Stimulated activated CD8-positive, alpha-beta memory T cell treated with anti-CD3 and anti-CD28 coated beads, Interleukin-2, amount 100 ng/mL, for 48 hours (primary cell): ENCODE data around the gene TC2N.
"Not testable (repeated sequence)": the region's sequence is repeated elsewhere in the genome, so short reads cannot be mapped to it uniquely, and the experiment has no call there.

Source experiments
- DNase-seq, 2 donors: peaks; one replicate each; pipeline ENCODE4 v3.0.0-alpha.2; 2020; ENCODE audit warnings: low read depth in 2 of 2

The TC2N gene

DNA sequence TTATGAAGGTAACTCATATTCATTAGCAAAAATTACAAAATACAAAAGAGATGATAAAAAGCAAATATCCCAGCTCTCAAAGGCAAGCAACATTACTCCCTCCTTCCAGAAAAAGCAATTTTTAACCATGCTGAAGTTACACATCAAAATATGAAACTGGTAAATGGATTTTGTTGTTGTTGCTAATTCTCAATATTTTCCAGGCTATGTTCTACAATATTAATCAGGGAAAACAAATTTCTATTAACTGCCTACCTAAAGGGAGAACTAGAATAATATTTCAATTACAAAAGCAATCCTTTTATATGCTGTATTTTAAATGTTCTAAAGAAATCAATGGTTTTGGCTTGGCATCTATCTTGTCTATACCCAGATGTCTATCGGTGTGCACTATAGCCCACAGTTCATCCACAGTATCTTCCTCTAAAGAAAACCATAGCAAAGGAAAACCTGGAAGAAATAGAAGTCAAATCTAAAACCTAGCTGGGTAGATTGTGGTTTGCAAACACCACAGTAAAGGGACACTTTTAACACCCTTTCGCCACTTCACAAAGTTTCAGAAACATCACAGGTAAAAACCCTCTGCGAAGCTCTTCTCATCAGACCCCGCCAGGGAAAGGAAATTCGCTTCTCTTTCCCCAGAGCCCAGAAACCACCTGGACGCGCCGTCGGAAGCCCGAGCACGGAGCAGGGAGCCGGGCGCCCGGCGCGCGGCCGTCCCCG lies 32.0 kb downstream of the TC2N start:
- no peak for DNase-seq

DNA sequence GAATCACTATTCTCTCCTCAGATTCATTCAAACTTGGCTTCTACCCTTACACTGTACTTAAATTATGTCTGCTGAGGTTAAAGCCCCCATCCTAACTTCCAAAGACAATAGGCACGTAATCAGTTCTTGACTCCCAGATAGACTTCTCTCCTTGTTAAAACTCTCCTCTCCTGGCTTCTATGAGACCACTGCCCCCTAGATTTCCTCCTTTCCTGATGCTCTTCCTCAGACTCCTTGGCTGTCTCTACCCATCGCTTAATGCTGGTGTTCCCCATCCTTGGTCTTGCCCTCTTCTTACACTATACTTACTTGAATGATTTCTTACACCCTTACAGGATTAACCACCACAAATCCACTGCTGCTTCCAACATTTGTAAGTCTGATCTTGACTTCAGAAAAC lies 32.8 kb downstream of the TC2N start:
- no peak for DNase-seq

DNA sequence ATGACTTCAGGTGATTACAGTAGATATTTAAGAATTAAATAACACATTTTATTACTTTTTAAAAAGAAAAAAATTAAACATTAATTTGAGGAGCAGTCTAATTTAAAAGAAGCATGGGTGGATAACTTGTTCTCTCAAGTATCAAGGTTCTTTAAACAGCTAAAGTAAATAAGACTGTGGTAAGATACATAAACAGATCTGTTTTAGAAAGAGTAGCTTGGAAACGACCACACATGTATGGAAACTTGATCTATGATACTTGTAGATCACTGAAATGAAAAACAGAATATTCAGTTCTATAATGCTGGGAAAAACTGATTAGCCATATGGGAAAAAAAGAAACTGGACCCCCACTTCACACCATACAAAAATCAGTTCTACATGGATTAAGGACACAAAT lies 36.0 kb downstream of the TC2N start:
- no peak for DNase-seq

DNA sequence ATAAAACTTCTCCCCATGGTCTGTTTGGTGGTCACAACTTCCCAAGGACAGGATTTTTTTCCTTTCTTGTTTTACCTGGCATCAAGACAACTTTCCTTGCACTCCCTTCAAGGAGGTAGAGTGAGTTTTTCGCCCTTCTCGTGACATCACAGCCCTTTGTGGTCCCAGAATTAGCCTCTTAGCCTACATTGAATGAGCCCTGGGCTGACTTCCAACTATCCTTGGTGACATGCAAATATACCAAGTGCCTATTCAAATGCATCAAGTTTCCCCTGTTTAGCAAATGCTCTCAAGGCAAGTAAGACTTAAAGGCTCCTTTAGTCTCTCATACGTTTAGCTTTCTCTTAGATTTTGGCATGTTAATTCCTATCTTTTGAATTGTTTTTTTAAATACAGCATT lies 36.6 kb downstream of the TC2N start:
- no peak for DNase-seq

DNA sequence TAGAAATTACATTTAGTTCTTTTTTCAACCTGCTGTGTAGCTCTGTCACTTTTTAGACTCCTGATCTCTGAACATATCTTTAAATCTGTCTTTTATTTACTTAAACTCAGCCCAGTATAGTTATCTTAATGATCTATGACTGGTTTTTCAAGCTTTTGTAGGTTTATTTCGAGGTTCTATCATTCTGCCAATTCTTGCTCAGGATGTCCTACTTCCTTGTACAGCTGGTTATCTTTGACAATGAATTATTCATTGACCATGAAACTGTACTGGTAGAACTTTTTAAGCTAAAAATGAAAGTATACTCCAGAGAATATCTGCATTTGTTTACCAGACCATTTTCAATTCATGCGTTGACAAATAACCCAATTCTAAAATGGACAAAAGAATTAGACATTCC lies 37.8 kb downstream of the TC2N start:
- no peak for DNase-seq

DNA sequence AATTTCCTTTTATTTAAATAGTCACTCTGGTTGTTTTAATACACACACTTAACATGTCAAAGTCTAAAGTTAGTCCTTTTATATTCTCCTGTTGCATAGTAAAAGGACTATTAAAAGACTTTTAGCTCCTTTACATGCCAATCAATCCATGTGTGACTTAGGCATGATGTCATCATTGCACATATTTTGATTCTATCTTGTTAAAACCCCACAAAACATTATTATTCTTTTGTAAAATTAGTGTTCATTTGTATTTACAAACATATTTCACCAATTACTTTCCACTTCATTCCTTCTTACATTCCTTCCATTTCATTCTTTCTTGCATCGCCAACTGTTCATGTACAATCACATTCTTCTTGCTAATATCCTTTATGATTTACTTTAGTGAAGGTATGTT lies 39.6 kb downstream of the TC2N start:
- DNase-seq, result no peak

DNA sequence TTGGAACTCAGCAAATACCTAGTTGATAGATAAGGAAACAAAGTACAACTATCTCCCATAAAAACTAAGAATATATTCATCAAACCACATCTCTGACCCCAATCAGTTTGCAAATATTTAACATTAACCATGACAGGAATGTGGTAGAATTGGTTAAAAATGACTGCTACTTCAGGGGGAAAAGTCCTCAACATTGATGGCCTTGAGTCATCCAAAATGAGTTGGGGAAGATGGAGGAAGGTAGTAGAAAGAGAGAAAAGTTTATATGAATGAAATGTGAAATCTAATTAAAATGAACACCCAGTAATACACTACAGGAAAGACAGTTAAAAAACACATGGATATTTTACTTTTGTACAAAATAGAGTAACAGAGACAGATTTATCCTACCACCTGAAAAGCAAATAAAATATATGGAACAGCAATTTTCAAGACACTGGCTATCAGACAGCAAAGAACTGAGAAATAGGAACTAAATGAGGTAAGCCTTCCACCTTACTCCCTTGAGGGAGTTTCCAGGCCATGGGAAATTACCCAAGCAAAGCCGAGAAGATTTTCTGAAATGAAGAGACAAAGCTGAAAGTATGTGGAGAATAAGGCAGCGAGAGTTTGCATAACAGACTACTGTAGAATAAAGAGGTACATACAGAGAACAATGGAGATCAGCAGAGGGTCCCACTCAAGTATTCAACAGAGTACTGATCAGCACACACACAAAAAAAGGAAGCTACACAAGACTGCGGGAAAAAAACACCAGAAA lies 49.6 kb downstream of the TC2N start:
- DNase-seq, result no peak

DNA sequence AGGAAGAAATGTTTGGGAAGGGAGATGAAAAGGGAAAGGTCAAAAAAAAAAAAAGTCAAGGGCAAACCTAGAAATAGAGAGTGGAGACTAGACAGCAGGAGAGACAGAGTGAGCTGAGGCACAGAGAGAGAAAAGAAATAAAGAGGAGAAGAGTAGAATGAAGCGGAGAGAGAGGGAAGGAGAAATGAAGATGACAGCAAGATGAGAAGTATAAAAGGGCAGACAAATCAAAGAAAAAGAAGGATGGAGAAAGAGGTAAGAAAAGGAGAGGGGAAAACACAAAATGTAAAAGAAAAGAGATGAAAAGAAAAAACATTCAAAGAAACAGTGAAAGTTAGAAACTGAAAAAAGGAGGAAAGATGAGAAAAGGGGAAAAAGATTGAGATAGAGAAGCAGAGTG lies 53.0 kb downstream of the TC2N start:
- DNase-seq, result no peak

DNA sequence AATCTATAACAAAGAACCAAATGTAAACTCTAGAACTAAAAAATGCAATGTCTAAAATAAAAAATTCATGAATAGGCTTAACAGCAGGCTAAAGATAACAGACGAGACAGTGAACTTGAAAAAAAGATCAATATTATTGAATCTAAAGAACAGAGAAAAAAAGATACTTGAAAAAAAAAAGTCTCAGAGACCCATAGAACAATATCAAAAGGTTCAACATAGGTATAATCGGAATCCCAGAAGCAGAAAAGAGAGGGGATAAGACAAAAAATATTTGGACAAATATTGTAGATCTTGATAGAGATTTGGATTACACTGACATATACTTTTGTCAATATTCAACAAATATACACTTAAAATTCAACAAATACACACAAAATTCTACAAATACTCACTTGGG lies 56.6 kb downstream of the TC2N start:
- no peak for DNase-seq

DNA sequence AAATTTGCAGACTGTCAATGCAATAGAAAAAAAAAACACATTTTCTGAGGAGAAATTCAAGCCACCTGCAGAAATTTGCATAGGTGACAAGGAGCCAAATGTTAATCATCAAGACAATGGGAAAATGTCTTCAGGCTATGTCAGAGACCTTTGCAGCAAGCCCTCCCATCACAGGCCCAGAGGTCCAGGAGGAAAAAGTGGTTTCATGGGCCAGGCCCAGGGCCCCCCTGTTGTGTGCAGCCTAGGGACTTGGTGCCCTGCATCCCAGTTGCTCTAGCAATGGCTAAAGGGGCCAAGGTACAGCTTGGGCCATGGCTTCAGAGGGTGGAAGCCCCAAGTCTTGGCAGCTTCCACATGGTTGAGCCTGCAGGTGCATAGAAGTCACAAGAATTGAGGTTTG lies 60.6 kb downstream of the TC2N start:
- no peak for DNase-seq

DNA sequence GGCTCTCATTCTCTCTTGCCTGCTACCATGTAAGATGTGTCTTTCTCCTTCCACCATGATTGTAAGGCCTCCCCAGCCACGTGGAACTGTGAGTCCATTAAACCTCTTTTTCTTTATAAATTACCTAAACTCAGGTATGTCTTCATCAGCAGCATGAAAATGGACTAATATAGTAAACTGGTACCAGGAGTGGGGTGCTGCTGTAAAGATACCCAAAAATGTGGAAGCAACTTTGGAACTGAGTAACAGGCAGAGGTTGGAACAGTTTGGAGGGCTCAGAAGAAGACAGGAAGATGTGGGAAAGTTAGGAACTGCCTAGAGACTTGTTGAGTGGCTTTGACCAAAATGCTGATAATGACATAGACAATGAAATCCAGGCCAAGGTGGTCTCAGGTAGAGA lies 61.2 kb downstream of the TC2N start:
- DNase-seq, result not testable (repeated sequence)

DNA sequence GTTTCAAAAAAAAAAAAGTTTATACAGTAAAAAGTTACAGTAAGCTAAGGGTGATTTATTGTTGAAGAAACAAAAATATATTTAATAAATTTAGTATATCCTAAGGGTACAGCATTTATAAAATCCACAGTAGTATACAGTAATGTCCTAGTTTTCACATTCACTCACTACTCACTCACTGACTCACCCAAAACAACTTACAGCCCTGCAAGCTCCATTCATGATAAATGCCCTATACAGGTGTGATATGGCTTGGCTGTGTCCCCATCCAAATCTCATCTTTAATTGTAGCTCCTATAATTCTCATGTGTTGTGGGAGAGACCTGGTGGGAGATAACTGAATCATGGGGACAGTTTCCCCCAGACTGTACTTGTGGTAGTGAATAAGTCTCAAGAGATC lies 61.7 kb downstream of the TC2N start:
- DNase-seq, result no peak

DNA sequence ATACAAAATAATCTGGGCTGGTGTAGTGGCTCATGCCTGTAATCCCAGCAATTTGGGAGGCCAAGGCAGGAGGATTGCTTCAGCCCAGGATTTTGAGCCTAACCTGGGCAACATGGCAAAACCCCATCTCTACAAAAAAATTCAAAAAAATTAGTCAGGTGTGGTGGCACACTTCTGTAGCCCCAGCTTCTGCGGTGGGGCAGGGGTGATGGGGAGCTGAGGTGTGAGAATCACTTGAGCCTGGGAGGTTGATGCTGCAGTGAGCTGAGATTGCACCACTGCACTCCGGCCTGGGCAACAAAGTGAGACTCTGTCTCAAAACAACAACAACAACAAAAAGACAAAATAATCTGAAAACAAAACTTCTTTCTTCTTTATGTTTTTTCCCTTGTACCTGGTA lies 66.0 kb downstream of the TC2N start:
- DNase-seq, result no peak

DNA sequence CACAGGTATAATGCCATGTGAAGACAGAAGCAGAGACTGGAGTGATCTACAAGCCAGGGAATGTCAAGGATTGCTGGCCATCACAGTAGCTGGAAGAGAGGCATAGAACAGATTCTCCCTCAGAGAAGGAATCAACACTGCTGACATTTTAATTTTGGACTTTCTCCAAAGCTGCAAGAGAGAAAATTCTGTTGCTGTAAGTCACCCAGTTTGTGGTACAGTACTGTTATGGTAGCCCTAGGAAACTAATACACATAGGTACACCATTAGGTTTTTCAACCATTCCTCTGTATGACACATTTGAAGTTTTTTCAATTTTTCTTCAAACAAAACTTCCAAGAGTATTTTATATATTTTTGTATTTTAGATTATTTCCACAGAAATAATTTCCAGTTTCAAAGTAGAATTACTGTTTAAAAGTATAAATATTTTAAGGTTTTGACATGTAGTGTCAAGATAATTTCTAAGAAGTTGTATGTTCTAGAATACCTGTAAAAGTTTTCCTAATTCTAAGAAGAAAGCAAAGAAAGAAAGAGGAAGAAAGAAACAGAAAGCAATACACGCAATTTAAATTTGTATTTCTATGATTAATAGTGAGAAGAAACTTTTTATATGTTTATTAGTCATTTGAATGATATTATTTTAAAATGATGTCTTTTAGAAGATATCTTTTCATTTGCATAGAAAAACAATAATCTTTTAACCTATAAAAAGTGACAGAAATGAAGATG lies 70.6 kb downstream of the TC2N start:
- DNase-seq, result no peak

DNA sequence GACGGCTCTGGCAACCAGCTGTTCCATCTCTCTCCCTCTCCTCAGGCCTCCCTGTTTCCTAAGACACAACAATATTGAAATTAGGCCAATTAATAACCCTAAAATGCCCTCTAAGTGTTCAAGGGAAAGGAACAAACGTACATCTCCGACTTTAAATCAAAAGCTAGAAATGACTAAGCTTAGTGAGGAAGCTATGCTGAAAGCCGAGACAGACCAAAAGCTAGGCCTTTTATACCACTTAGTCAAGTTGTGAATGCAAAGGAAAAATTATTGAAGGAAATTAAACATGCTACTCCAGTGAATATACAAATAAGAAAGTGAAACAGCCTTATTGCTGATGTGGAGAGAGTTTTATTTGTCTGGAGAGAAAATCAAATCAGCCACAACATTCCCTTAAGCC lies 73.6 kb downstream of the TC2N start:
- no peak for DNase-seq

DNA sequence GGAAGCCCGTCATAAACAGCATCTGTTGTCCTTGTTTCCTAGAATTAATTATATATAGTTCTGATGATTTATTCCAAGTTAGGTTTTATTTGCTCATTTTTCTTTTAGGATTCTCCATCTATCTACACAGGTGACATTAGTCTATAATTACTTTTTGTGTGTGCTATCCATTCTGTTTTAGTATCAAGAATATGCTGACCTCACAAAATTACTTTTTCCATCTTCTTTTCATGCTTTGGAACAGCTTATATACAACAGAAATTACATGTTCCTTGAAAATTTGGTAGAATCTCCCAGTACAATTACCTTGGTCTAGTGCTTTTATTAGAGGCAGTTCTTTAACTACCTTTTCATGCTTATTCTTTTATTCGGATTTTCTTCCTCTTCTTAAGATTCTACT lies 81.1 kb downstream of the TC2N start:
- DNase-seq, result no peak

DNA sequence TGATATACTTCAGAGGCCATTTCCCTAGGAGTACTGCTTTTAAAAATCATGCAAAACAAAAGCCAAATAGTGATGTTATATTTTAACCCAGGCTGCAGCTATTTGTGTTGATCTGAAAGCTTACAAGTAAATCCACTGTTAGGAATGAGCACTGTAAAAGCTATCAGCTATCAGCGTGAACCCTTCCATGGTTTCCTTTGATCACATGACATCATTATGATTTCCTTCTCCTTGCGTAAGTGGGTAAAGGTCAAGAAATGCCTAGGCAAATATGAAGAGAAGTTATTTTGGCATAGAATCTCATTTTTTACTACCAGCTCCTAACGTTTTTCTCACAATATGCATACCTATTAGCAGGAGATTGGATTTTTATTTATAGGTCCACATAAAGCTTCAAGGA lies 86.9 kb downstream of the TC2N start:
- DNase-seq, result no peak

DNA sequence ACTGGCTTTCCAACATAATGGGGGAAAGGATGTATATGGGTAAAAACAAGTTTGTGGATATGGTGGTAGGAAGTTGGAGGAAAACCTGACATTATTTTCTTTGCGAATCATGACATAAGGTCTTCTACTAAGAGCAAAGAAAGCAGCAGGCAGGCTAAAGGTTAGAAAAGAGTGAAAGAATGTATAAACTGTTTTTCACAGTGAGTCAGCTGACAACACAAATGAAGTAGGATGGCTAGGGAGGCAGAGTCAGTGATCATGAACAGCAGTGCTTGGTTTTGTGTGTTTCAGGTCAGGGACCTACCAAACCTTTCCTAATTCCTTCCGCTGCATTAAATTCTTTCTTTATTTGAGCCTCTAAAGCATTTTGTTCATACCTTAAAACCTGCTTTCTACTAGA lies 89.1 kb downstream of the TC2N start:
- no peak for DNase-seq

DNA sequence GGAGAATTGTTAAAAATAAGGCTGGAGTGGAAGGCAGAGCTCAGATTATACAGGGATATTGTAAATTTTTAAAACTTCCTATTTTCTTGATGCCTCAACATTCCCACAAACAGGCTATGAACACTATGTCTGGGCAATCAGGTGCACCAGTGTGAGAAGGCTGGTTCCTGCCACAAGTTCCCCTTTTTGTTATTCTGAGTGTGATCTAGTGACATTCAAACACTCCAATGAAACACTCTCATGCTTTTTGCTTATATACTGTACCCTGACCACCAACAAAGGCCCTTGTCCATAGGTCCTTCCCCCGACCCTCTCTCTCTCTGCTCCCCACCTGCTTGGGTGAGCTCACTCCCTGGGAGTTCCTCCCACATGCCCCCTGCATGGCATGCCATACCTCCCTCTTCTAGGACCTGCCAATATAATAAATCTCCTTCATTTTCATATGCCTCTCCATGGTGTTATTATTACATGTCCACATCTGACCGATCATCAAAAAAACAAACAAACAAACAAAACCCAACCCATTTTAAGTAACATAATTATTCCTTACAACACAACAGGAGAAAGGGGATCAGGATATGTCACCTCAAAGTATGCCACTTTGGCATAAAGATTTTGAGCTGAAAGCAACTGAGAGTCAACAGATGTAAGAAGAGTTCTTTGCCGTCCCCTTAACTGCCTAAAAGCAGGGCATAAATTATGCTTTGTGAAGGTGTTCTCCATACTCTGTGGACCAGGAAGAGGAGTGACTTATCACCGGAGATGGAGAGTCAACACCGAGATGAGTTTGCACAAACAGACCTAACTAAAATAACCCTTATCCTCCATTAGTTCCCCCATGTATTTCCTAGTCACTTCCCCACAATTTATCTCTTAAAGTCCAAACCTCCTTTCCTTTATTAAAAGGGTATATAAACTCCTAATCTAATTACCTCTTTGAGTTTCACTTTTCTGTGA lies 92.9 kb downstream of the TC2N start:
- no peak for DNase-seq

DNA sequence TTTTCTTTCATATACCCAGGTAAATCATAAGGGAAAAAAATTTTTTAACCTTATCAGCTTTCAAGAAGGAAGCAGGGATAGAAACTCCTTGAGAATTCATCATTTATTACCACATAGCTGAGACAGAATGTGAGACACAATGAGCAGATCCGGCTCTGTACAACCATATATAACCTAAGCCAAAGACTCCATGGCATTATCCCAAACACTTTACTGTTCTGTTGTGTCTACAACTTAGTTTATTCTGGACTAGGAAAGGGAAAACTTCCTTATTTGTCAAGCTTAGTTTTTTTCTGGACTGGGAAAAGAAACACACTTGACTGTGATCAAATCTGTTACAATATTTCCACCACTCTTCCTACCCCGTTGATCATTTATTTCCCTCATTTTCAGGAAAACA lies 97.2 kb downstream of the TC2N start:
- no peak for DNase-seq

DNA sequence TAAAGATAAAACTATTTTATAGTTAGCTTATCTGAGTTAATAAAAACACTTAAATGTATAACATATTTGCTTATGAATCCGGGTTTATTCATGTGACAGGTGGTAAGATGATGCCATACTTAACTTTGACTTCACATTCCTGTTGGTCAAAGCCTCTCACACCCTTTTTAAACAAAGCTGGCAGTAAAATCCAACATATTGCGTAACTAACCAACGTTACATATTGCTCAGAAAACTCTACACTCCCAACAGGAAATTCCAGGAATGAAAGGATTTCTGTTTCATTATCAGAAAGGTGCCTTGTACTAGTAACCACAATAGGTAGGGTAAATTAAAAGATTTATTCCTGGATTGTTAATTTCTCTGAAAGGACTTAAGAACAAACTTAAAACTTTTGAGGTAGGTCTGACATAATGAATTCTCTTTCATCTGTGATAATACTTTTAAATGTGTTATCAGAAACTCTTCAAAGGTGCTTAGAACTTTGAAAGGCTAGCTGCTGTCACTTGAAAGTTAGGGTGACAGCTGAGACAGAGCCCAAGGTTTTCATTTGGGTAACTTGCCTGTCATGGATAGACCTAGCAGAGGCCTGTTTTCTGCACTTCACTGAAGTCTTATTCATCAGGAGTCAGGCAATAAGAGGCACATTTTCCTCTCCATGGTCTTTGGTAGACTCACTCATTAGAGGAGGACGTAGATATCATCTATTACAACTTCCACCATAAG lies 111.6 kb downstream of the TC2N start:
- DNase-seq, result no peak
